Testis (tissue), 2 donors: Measurements from ENCODE around the gene CDH11.

ENCODE experiments used
- POLR2A ChIP-seq: fragments of 450-650 bp; IDR thresholded peaks from one replicate; pipeline ENCODE4 v1.6.1; 2017; ENCODE audit warnings: antibody characterized with exemption, mild to moderate bottlenecking, moderate library complexity
- TF ChIP-seq, protein P1 (sequence below), 3 experiments: fragments of 450-650 bp in 2 of 3; fragments of 200-600 bp in 1 of 3; sonication (generic) in 1 of 3; IDR thresholded peaks; one replicate each; pipeline ENCODE4 v1.5.1; 2016 to 2019; ENCODE audit warnings: antibody characterized with exemption in 3 of 3, mild to moderate bottlenecking in 2 of 3, moderate library complexity in 1 of 3

DNA sequence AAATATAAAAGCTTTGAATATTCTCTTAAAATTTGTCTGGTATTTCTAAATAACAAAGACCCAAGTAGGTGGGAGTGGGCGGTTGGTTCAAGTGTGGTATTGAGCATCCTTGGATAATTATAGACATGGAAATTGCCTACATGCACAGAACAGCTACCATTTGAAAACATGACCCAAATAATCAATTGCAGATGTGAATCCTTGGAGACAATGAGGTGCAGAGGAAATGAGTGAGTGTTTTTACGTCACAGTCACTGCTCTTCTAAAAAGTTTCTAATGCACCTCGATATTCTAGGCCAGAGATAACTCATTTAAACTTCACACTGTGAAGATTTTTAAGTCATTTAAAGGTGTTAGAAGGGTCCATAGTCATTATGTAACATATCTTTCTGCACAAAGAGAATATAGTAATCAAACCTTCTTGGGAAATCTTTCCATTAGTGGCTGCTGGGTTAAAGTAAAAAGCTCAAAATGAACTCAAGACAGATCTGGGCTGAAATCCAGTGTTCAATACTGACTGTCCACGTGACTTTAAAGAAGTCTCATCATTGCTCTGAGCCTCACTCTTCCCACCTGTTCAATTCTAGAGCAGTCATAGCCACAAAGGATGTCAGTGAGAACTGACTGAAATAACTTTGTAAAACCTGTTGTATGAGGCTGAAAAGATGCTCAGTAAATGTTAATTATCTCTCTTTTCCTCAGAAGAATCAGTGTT, 144.5 kb downstream of the CDH11 start:
- TF ChIP-seq, protein P1, sequence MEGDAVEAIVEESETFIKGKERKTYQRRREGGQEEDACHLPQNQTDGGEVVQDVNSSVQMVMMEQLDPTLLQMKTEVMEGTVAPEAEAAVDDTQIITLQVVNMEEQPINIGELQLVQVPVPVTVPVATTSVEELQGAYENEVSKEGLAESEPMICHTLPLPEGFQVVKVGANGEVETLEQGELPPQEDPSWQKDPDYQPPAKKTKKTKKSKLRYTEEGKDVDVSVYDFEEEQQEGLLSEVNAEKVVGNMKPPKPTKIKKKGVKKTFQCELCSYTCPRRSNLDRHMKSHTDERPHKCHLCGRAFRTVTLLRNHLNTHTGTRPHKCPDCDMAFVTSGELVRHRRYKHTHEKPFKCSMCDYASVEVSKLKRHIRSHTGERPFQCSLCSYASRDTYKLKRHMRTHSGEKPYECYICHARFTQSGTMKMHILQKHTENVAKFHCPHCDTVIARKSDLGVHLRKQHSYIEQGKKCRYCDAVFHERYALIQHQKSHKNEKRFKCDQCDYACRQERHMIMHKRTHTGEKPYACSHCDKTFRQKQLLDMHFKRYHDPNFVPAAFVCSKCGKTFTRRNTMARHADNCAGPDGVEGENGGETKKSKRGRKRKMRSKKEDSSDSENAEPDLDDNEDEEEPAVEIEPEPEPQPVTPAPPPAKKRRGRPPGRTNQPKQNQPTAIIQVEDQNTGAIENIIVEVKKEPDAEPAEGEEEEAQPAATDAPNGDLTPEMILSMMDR (IDR thresholded peaks at IDR 0.05): no peak
- no peak for TF ChIP-seq POLR2A
